ENCODE data around the gene TSEN15.
"Not testable (repeated sequence)": the region's sequence is repeated elsewhere in the genome, so short reads cannot be mapped to it uniquely, and the experiment has no call there.

Gene TSEN15

DNA sequence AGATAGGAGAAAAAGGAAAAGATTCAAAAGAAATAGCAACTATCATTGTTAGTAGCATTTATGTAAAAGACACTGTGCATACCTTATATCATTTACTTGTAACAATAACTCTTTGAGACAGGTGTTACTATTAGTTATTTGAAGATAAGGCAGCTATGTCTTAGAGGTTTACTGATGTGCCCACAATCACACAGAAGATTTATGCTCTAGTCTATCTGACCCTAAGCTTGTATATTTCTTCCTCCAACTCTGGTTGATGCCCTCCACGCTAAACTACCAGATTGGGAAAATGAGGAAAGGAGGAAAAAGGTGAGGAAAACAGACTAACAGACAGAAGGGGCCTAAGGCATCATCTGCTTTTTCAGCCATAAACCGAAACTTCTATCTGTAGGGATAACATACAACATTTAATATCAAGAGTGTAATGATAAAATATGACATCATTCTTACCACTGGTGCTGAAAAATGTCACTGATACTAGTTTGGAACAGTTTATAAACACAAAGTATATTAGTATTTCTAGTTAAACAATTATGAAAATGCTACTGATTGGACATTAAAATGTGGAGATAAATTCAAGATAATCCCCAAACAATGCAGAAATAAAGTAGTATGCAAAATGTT is 19.1 kb upstream of the TSEN15 start:
- DNase-seq = no peak

GRCh38 chr1:184032930-184033418 is 18.6 kb upstream of the TSEN15 start:
- no peak for DNase-seq

GRCh38 chr1:184033711-184034167 is 17.8 kb upstream of the TSEN15 start:
- no peak for DNase-seq

- DNase-seq = no peak
Observed at GRCh38 chr1:184034761-184035379, 16.7 kb upstream of the TSEN15 start.

GRCh38 chr1:184035719-184036516 is 15.6 kb upstream of the TSEN15 start:
- no peak for DNase-seq

GRCh38 chr1:184036517-184036949 is 15.0 kb upstream of the TSEN15 start:
- DNase-seq = peak; percentile 21

- DNase-seq = no peak
Observed at GRCh38 chr1:184037849-184038591, 13.5 kb upstream of the TSEN15 start.

DNA sequence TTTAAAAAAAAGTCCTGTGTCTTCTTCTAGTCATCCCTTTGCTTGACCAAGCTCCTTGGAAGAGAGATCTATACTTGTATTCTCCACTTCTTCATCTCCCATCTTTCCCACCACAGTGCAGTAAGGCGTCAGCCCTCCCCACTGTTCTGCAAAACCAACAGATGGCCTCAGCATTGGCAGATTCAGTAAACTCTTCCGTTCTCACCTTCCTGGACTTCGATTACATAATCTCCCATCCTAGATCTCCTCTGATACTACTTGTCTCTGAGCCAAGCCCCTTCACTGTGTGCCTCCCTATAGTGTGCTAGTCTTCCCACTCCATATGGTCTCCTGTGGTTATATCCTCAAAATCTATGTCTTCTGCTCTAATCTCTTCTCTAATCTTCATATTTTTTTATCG is 12.4 kb upstream of the TSEN15 start:
- DNase-seq = no peak

GRCh38 chr1:184041731-184042130 is 9.8 kb upstream of the TSEN15 start:
- no peak for DNase-seq

- not testable (repeated sequence) for DNase-seq
Observed at GRCh38 chr1:184043315-184043714, 8.2 kb upstream of the TSEN15 start.

GRCh38 chr1:184044603-184045376 is 6.7 kb upstream of the TSEN15 start:
- no peak for DNase-seq

- DNase-seq = not testable (repeated sequence)
Observed at GRCh38 chr1:184047541-184047940, 4.0 kb upstream of the TSEN15 start.

- no peak for DNase-seq
Observed at GRCh38 chr1:184048561-184049240, 2.8 kb upstream of the TSEN15 start.

GRCh38 chr1:184049291-184049690 is 2.2 kb upstream of the TSEN15 start:
- DNase-seq = no peak

- DNase-seq = no peak
Observed at GRCh38 chr1:184049836-184050468, 1.6 kb upstream of the TSEN15 start.

DNA sequence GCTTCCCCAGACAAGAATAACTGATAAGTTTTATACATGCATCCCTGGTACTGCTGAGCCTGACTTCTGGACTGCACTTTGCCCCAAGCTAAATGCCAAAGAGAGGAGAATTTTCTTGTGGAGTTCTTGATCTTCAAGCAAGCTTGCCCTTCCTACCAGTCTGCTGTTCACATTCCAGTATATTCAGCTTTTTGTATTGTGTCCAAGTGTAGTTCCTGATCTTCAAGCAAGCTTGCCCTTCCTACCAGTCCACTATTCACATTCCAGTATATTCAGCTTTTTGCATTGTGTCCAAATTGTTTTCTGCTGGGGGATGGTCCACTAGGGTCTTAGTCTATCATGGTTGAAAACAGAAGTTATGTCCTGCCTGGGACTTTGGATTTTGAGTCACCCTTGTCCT is 894 bp upstream of the TSEN15 start:
- no peak for DNase-seq

DNA sequence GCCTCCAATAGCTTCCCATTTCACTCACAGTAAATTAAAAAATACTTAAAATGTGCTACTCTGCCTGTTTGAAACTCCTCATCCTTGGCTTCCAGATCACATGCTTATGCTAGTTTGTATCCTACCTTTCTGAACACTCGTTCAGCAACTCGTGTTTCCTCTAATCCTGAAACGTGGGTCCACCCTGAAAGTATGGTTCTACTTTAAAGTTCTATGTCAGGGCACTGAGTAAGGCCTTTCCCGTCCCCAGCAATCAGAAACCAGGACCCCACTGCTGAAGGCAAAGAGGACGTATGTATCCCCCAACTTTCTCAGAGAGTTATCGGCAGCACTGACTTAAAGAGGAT is 419 bp upstream of the TSEN15 start:
- DNase-seq = no peak

GRCh38 chr1:184052194-184052559 is 647 bp downstream of the TSEN15 start:
- no peak for DNase-seq

GRCh38 chr1:184052750-184053149 is 1.2 kb downstream of the TSEN15 start:
- no peak for DNase-seq

DNA sequence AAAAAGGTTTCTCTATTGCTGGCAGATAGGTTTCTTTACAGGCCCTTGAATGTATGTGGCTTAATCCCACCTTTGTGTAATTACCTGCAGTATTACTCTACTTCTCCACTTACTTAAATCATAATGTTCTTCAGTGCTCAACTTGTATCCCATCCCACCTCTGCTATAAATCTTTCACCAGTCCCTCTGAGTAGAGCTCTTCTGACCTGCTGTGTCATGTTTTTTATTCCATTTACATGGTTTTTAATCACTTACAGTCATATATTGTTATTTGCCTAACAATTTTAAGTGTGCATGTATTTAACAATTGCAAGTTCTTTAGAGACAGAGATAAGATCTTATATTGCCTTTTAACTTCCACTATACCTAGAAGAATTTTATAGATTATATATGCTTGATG is 2.4 kb downstream of the TSEN15 start:
- no peak for DNase-seq

DNA sequence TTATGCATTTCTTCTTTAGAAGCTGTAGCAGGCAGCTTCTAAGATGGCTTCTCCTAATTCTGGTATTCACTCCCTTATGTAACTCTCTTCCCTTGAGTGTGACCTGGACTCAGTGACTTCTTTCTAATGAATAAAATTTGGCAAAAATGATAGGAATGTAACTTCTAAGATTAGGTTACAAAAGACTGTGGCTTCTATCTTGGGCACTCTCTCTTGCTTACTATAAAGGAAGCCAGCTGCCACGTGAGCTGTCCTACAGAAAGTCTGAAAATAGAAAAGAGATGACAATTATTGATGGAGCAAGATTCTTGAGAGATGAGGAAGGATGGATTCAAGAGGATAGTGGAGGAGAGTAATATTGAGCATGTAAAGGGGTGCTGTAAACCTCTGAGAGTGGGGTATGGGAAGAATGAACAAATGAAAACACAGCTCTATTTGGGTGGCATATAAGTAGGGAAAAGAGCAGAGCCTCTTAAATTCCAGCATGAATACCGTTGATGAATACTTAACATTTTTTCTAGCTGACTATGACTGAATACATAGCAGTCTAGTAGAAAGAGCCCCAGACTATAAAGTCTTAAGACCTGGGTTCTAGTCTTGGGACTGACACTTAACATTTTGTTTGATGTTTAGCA is 5.5 kb downstream of the TSEN15 start:
- no peak for DNase-seq

Data from DMS79 treated with DMSO at 0.1 percent for 48 hours (cell line).